Loucy (cell line): ENCODE results near the gene PCGF1.

ENCODE experiments used
- H2AFZ ChIP-seq: fragments of 200-600 bp; sonication (generic); 2 replicates; pipeline ENCODE4 v1.6.0; 2016; ENCODE audit warnings: antibody characterized with exemption, mild to moderate bottlenecking, low read length, moderate library complexity
- H3F3A ChIP-seq: fragments of 200-600 bp; 2 replicates; pipeline ENCODE4 v1.6.0; 2016; ENCODE audit warnings: antibody characterized with exemption, low read depth, mild to moderate bottlenecking
- H3K27me3 ChIP-seq: fragments of 200-600 bp; sonication (generic); 2 replicates; pipeline ENCODE4 v1.6.1; 2014; ENCODE audit warnings: low read length, mild to moderate bottlenecking; ENCODE audit not compliant: insufficient read depth, poor library complexity, severe bottlenecking
- H3K36me3 ChIP-seq: fragments of 200-600 bp; sonication (generic); 2 replicates; pipeline ENCODE4 v1.6.1; 2016; ENCODE audit warnings: low read length; ENCODE audit not compliant: insufficient read depth
- H3K4me1 ChIP-seq: fragments of 200-600 bp; sonication (generic); 2 replicates; pipeline ENCODE4 v1.5.1; 2014; ENCODE audit warnings: low read length, mild to moderate bottlenecking; ENCODE audit not compliant: insufficient read depth, poor library complexity, severe bottlenecking
- H3K4me2 ChIP-seq: fragments of 200-600 bp; sonication (generic); 2 replicates; pipeline ENCODE4 v1.6.0; 2014; ENCODE audit warnings: antibody characterized with exemption, low read length, low read depth, mild to moderate bottlenecking; ENCODE audit not compliant: poor library complexity, severe bottlenecking
- H3K4me3 ChIP-seq: fragments of 200-600 bp; sonication (generic); 2 replicates; pipeline ENCODE4 v1.5.1; 2014; ENCODE audit warnings: low read length, mild to moderate bottlenecking, mixed read lengths; ENCODE audit not compliant: poor library complexity, severe bottlenecking
- H3K79me2 ChIP-seq: fragments of 200-600 bp; sonication (generic); 2 replicates; pipeline ENCODE4 v1.6.1; 2014; ENCODE audit warnings: low read length; ENCODE audit not compliant: insufficient read depth
- H3K9ac ChIP-seq: fragments of 200-600 bp; sonication (generic); 2 replicates; pipeline ENCODE4 v1.6.0; 2014; ENCODE audit warnings: mild to moderate bottlenecking, low read depth, low read length, moderate library complexity; ENCODE audit not compliant: poor library complexity, severe bottlenecking
- H3K9me2 ChIP-seq: fragments of 200-600 bp; sonication (generic); replicated peaks from 2 replicates; pipeline ENCODE4 v1.6.1; 2016; ENCODE audit warnings: low read depth, low read length, mixed read lengths
- H3K9me3 ChIP-seq: fragments of 200-600 bp; sonication (generic); 2 replicates; pipeline ENCODE4 v1.6.1; 2014; ENCODE audit warnings: mild to moderate bottlenecking, antibody characterized with exemption, low read length, low read depth; ENCODE audit not compliant: insufficient read depth
- H4K20me1 ChIP-seq: fragments of 200-600 bp; sonication (generic); 2 replicates; pipeline ENCODE4 v1.6.0; 2014; ENCODE audit warnings: antibody characterized with exemption, low read length, mild to moderate bottlenecking; ENCODE audit not compliant: insufficient read depth, poor library complexity, severe bottlenecking
- CTCF ChIP-seq: fragments of 200-600 bp; sonication (generic); conservative IDR thresholded peaks from 2 replicates; pipeline ENCODE4 v1.5.1; 2014; ENCODE audit warnings: mild to moderate bottlenecking, antibody characterized with exemption, low read length
- EZH2phosphoT487 ChIP-seq: fragments of 200-600 bp; IDR thresholded peaks from 2 replicates; pipeline ENCODE4 v1.6.1; 2018; ENCODE audit warnings: antibody characterized with exemption, mild to moderate bottlenecking, moderate library complexity, borderline replicate concordance

The PCGF1 gene

DNA sequence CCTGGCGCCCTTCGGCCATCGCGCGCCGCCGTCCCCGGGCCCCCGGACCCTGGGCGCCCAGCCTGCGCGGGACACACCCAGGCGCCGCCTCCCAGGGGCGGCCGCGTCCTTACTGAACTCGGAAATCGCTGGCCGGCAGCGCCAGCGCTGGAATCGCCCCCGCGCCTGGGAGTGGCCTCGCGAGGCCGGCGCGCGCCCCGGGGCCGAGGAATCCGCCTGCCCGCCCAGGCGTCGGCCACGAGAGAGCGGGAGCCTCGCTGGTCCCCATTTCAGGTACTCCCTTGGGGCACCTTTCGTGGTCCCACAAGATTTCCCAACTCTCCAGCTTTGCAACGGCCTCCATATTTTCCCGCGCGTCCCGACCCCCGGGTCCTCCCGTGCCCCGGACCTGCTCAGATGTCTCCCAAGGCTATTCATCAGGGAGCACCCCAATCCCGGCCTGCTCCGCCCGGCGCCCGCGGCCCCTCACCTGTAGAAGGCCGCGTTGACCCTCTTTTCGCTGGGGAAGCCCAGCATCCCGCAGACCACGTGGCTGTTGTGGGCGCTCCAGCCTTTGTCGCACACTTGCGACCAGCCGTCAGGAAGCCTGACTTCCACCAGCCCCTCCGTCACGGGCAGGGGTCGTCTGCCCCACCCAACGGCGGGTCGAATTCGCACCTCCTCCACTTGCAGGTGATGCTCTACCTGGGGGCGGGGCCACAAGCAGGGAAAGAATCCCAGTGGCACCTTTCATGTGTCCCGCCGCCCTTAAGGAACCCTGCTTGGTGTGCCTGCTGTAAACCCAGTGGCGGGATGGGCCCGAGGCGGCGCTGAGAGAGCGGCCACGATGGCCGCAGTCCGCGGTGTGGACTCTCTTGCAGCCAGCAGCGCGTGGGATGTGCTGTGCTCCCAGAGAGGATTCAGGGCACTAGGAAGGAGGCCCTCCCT is 41.7 kb upstream of the PCGF1 start:
- Histone ChIP-seq H3K9ac (no peak overlapping the region), H3K36me3 (no peaks in the 10 kb centered on the region), H3F3A (no peaks in the 10 kb centered on the region), H3K9me2 (no peaks in the 10 kb centered on the region), H3K79me2 (0 out of 2 replicates have a peak, but pooled peaks cover 2% of the 10 kb centered on the region), H3K9me3 (no peaks in the 10 kb centered on the region), H2AFZ (no peak overlapping the region), H3K4me1 (peaks cover 14% of the 10 kb centered on the region), H4K20me1 (no peaks in the 10 kb centered on the region), H3K4me2 (no peak overlapping the region), H3K27me3 (no peaks in the 10 kb centered on the region), H3K4me3 (no peak overlapping the region)
- no peak for TF ChIP-seq EZH2phosphoT487

- no peaks in the 10 kb centered on the region for H3K9me3 ChIP-seq
- H3K4me1 ChIP-seq, result peaks cover 8% of the 10 kb centered on the region
- no peaks in the 10 kb centered on the region for H3K9me2 ChIP-seq
- H3F3A ChIP-seq, result no peaks in the 10 kb centered on the region
- H4K20me1 ChIP-seq, result no peaks in the 10 kb centered on the region
- H3K36me3 ChIP-seq, result no peaks in the 10 kb centered on the region
- H3K4me2 ChIP-seq, result no peak overlapping the region
- no peaks in the 10 kb centered on the region for H3K79me2 ChIP-seq
- TF ChIP-seq EZH2phosphoT487, result no peak
- TF ChIP-seq CTCF, result no peak
- no peak overlapping the region for H3K9ac ChIP-seq
- no peak overlapping the region for H2AFZ ChIP-seq
- no peak overlapping the region for H3K4me3 ChIP-seq
- H3K27me3 ChIP-seq, result no peaks in the 10 kb centered on the region
These were observed 40.9 kb upstream of the PCGF1 start for GRCh38 chr2:74548285-74548899.

DNA sequence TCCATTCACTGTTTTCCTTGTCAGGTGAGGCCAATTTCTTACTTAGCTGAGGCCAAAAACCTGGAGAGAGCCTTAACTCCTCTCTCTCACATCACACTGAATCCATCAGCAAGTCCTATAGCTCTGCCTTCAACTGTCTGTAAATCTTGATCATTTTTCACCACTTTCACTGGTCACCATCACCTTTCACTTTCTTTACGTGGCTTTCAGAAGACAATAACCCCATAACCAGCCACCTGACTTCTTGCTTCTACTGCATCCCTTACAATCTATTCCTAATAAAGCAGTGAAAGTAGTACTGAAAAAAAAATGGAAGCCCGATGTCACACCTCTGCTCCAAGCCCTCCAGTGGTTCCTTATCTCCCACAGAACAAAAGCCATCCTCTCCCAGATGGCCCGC is 38.5 kb upstream of the PCGF1 start:
- Histone ChIP-seq H3K79me2 (no peaks in the 10 kb centered on the region), H3K4me3 (no peak overlapping the region), H3F3A (no peaks in the 10 kb centered on the region), H3K4me1 (no peaks in the 10 kb centered on the region), H4K20me1 (no peaks in the 10 kb centered on the region), H3K36me3 (no peaks in the 10 kb centered on the region), H3K9ac (no peak overlapping the region), H3K4me2 (no peak overlapping the region), H3K9me2 (no peaks in the 10 kb centered on the region), H2AFZ (no peak overlapping the region), H3K27me3 (no peaks in the 10 kb centered on the region), H3K9me3 (no peaks in the 10 kb centered on the region)
- no peak for TF ChIP-seq EZH2phosphoT487
- TF ChIP-seq CTCF, result no peak
